Measurements from ENCODE around the gene IQGAP2.

- TF ChIP-seq, protein P1, sequence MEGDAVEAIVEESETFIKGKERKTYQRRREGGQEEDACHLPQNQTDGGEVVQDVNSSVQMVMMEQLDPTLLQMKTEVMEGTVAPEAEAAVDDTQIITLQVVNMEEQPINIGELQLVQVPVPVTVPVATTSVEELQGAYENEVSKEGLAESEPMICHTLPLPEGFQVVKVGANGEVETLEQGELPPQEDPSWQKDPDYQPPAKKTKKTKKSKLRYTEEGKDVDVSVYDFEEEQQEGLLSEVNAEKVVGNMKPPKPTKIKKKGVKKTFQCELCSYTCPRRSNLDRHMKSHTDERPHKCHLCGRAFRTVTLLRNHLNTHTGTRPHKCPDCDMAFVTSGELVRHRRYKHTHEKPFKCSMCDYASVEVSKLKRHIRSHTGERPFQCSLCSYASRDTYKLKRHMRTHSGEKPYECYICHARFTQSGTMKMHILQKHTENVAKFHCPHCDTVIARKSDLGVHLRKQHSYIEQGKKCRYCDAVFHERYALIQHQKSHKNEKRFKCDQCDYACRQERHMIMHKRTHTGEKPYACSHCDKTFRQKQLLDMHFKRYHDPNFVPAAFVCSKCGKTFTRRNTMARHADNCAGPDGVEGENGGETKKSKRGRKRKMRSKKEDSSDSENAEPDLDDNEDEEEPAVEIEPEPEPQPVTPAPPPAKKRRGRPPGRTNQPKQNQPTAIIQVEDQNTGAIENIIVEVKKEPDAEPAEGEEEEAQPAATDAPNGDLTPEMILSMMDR (IDR thresholded peaks at IDR 0.05) = no peak
- TF ChIP-seq POLR2A (IDR thresholded peaks at IDR 0.05) = no peak
These were observed 235.4 kb downstream of the IQGAP2 start for GRCh38 chr5:76638479-76638878.

Measured in transverse colon (tissue), 3 donors.